GM12801 (cell line): ENCODE measurements around the gene CRY2.

Experiments used
- CTCF ChIP-seq: IDR thresholded peaks from one replicate; pipeline ENCODE4 v1.5.1; 2011; ENCODE audit warnings: control low read depth; ENCODE audit not compliant: insufficient read length; ENCODE audit errors: extremely low read depth

CRY2 gene

DNA sequence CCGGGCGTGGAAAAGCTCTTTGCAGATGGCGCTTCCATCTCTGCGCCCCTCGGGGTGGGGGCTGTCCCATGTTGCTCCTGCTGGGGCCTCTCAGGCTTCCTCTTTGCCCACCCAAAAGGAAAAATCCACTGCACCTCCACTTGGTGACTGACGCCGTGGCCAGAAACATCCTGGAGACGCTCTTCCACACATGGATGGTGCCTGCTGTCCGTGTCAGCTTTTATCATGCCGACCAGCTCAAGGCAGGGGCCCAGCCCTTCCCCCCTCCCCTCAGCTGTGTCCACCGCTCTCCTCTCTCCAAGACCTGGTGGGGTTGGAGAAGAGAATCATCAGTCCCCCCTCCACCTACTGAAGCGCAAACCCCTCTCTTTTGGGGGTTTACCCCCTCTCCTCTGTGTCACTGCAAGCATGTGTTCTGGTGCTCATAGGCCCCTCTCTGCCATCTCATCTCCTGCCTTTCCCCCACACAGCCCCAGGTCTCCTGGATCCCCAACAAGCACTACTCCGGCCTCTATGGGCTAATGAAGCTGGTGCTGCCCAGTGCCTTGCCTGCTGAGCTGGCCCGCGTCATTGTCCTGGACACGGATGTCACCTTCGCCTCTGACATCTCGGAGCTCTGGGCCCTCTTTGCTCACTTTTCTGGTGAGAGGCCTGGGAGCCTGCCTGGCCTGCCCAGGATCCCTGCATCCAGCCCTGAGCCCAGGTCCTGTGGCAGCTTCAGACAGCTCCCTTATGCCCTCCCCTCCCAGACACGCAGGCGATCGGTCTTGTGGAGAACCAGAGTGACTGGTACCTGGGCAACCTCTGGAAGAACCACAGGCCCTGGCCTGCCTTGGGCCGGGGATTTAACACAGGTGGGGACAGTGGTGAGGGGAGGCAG lies 77.0 kb downstream of the CRY2 start:
- TF ChIP-seq CTCF = no peak

- TF ChIP-seq CTCF = no peak
These were observed 77.7 kb downstream of the CRY2 start for GRCh38 chr11:45924927-45925326.

DNA sequence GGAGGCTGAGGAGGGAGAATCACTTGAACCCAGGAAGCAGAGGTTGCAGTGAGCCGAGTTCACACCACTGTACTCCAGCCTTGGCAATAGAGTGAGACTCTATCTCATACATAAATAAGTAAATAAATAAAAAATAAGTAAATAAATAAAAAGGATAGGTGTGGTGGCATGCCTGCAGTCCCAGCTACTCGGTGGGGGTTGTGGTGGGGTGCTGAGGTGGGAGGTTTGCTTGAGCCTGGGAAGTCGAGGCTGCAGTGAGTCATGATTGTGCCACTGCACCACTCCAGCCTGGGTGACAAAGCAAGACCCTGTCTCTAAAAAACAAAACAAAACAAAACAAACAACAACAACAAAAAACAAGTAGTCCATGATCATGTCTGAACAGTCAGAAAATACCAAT lies 78.3 kb downstream of the CRY2 start:
- TF ChIP-seq CTCF = no peak

- TF ChIP-seq CTCF = no peak
These were observed 78.7 kb downstream of the CRY2 start for GRCh38 chr11:45926001-45926401.

- TF ChIP-seq CTCF = no peak
These were observed 79.5 kb downstream of the CRY2 start for GRCh38 chr11:45926536-45927331.

GRCh38 chr11:45927332-45927683 lies 80.0 kb downstream of the CRY2 start:
- no peak for TF ChIP-seq CTCF

- no peak for TF ChIP-seq CTCF
These were observed 80.6 kb downstream of the CRY2 start for GRCh38 chr11:45927684-45928413.
